Measurements from ENCODE around the gene ARL3.

The ARL3 gene

GRCh38 chr10:102653060-102653459 lies 61.1 kb downstream of the ARL3 start:
- DNase-seq = no peak

GRCh38 chr10:102652170-102652916 lies 61.9 kb downstream of the ARL3 start:
- no peak for DNase-seq

GRCh38 chr10:102651455-102652169 lies 62.6 kb downstream of the ARL3 start:
- DNase-seq = no peak

GRCh38 chr10:102650655-102651454 lies 63.3 kb downstream of the ARL3 start:
- DNase-seq = no peak

- DNase-seq = no peak
Measured at GRCh38 chr10:102649797-102650654, 64.2 kb downstream of the ARL3 start.

- DNase-seq = peak in 52 of 58 donors; percentile 31 to 87 (median 71)
Measured at GRCh38 chr10:102648889-102649796, 65.1 kb downstream of the ARL3 start.

GRCh38 chr10:102648269-102648888 lies 65.8 kb downstream of the ARL3 start:
- DNase-seq = peak in 1 of 58 donors; percentile 47

GRCh38 chr10:102647443-102648268 lies 66.5 kb downstream of the ARL3 start:
- no peak for DNase-seq

- DNase-seq = peak in 34 of 58 donors; percentile 16 to 69 (median 43)
Measured at GRCh38 chr10:102646610-102647442, 67.4 kb downstream of the ARL3 start.

GRCh38 chr10:102645741-102646609 lies 68.2 kb downstream of the ARL3 start:
- DNase-seq = peak in 37 of 58 donors; percentile 42 to 82 (median 67)

- peak in 52 of 58 donors; percentile 34 to 88 (median 73) for DNase-seq
Measured at GRCh38 chr10:102645388-102645740, 68.8 kb downstream of the ARL3 start.

GRCh38 chr10:102644646-102645387 lies 69.4 kb downstream of the ARL3 start:
- peak in 54 of 58 donors; percentile 41 to 90 (median 74) for DNase-seq

- DNase-seq = peak in 17 of 58 donors; percentile 36 to 75 (median 54)
Measured at GRCh38 chr10:102644066-102644645, 70.0 kb downstream of the ARL3 start, which contains the start of gene TRIM8. Gene TRIM8, plus strand, starts transcription at chr10:102644479. Its CDS starts 139 bp downstream, at chr10:102644618.

- peak in 53 of 58 donors; percentile 24 to 91 (median 72) for DNase-seq
Measured at GRCh38 chr10:102643336-102644065, 70.7 kb downstream of the ARL3 start.
